Activated CD4-positive, alpha-beta T cell treated with anti-CD3 and anti-CD28 coated beads for 24 hours (primary cell): ENCODE measurements around the gene ANKRD30B.
"Not testable (repeated sequence)": the region's sequence is repeated elsewhere in the genome, so short reads cannot be mapped to it uniquely, and the experiment has no call there.

Source experiments
- DNase-seq, 2 donors: peaks; one replicate each; pipeline ENCODE4 v3.0.0-alpha.2; 2020; ENCODE audit warnings: low read depth in 2 of 2

ANKRD30B gene

GRCh38 chr18:14856256-14856655, 108.3 kb downstream of the ANKRD30B start:
- not testable (repeated sequence) for DNase-seq

DNA sequence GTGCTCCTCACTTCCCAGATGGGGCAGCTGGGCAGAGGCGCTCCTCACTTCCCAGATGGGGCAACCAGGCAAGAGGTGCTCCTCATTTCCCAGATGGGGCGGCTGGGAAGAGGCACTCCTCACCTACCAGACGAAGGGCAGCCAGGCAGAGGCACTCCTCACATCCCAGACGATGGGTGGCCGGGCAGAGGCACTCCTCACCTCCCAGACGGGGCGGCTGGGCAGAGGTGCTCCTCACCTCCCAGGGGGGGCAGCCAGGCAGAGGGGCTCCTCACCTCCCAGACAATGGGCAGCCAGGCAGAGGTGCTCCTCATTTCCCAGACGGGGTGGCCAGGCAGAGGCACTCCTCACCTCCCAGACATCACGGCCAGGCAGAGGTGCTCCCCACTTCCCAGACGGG, 110.5 kb downstream of the ANKRD30B start:
- DNase-seq: not testable (repeated sequence)

DNA sequence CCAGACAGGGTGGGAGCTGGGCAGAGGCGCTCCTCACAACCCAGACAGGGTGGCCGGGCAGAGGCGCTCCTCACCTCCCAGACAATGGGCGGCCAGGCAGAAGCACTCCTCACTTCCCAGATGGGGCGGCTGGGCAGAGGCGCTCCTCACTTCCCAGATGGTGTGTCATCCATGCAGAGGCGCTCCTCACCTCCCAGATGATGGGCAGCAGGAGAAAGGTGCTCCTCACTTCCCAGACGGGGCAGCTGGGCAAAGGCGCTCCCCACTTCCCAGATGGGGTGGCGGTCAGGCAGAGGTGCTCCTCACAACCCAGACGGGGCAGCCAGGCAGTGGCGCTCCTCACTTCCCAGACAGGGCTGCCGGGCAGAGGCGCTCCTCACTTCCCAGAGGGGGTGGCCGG, 112.0 kb downstream of the ANKRD30B start:
- not testable (repeated sequence) for DNase-seq

DNA sequence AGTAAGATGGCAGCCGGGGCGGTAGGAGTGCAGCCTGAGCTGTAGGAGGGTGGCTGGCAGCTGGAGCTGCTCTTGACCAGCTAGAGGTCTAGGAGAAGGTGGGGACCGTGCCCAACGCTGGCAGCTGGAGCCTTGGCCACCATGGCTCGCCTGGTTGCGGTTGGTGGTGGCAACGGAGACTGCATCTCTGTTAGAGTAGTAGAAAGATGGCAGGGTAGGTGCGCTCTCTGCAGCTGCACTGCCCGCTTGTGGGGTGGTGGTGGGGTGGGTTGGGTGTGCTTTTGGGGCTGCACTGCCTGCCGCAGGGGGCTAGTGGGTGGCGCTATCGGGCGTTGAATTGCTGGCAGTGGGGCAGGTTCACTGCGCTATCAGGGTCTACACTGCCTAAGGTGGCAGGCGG, 118.5 kb downstream of the ANKRD30B start:
- not testable (repeated sequence) for DNase-seq

GRCh38 chr18:14867988-14868387, 120.0 kb downstream of the ANKRD30B start:
- not testable (repeated sequence) for DNase-seq

DNA sequence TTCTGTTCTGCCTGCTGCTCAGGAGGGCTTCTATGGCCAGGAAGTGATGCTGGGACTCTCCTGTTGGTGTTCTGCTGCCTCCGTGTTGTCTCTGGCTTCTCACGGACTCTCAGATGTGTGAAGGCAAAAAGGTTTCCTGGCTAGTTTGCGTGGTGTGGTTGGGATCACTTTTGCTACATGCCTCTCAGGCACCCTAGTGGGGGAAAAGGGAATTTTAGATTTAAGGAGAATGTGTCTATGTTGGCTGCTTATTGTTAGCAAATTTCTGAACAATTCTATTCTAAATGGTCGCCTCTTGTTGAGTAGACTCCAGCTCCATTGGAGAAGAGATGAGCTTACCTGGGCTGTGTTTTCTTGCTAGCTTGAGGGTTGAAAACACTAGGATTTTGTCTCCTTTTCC, 120.9 kb downstream of the ANKRD30B start:
- not testable (repeated sequence) for DNase-seq

- not testable (repeated sequence) for DNase-seq
These were observed 130.9 kb downstream of the ANKRD30B start for GRCh38 chr18:14878826-14879225.

- DNase-seq: no peak
These were observed 152.5 kb downstream of the ANKRD30B start for GRCh38 chr18:14900435-14900834.
